PC-3 (cell line): ENCODE measurements around the gene LRRC47. TPM values are rescaled to one million over a fixed set of nuclear protein-coding genes. Genes with fewer than 3 reads are reported as not detected.

ENCODE experiments used
- ATAC-seq: fragments of 200-7000 bp; cut with Tn5 transposase; 2 replicates; pipeline ENCODE4 v1.9.1; 2020; ENCODE audit warnings: mild to moderate bottlenecking, moderate library complexity
- BruUV-seq: library from RNA; stranded (reverse); fragments of 400-500 nt; replicated peaks from 2 replicates; lab custom pipeline; 2021; lab: Mats Ljungman, UMichigan
- CTCF ChIA-PET: fragments of 300-600 bp; sonication (Branson Sonifier 250); formaldehyde crosslinking; loops from one replicate; lab custom pipeline; 2022; ENCODE audit warnings: antibody characterized with exemption; lab: Charles Lee
- POLR2A ChIA-PET: fragments of 300-600 bp; sonication (Branson Sonifier 250); formaldehyde crosslinking; loops from one replicate; lab custom pipeline; 2022; ENCODE audit warnings: antibody characterized with exemption; ENCODE audit not compliant: unreplicated experiment; lab: Charles Lee
- DNase-seq: peaks from one replicate; pipeline ENCODE4 v3.0.0-alpha.2; 2015
- H2AFZ ChIP-seq: fragments of 300-600 bp; sonication (generic); 2 replicates; pipeline ENCODE4 v1.6.0; 2016; ENCODE audit warnings: antibody characterized with exemption, low read length
- H3F3A ChIP-seq: fragments of 300-600 bp; sonication (generic); one replicate; pipeline ENCODE4 v1.6.0; 2017; ENCODE audit warnings: antibody characterized with exemption, low read length, control low read depth, mild to moderate bottlenecking; ENCODE audit not compliant: unreplicated experiment
- H3K27ac ChIP-seq: fragments of 300-600 bp; sonication (generic); 2 replicates; pipeline ENCODE4 v1.5.1; 2016; ENCODE audit warnings: mild to moderate bottlenecking, low read length
- H3K27me3 ChIP-seq: fragments of 300-600 bp; sonication (generic); 2 replicates; pipeline ENCODE4 v1.6.1; 2016; ENCODE audit warnings: low read length, mixed read lengths
- H3K36me3 ChIP-seq: fragments of 300-600 bp; sonication (generic); 2 replicates; pipeline ENCODE4 v1.6.1; 2016; ENCODE audit warnings: low read depth, mixed run types, low read length, mixed read lengths
- H3K4me1 ChIP-seq: fragments of 300-600 bp; sonication (generic); 2 replicates; pipeline ENCODE4 v1.5.1; 2016; ENCODE audit warnings: low read length; ENCODE audit not compliant: insufficient read depth
- H3K4me2 ChIP-seq: fragments of 300-600 bp; sonication (generic); 2 replicates; pipeline ENCODE4 v1.6.0; 2016; ENCODE audit warnings: low read length
- H3K4me3 ChIP-seq: fragments of 300-600 bp; sonication (generic); 2 replicates; pipeline ENCODE4 v1.5.1; 2016; ENCODE audit warnings: mild to moderate bottlenecking, low read length, mixed read lengths
- H3K79me2 ChIP-seq: fragments of 300-600 bp; sonication (generic); 2 replicates; pipeline ENCODE4 v1.6.1; 2017; ENCODE audit warnings: low read length, mixed read lengths
- H3K9ac ChIP-seq: fragments of 300-600 bp; sonication (generic); 2 replicates; pipeline ENCODE4 v1.6.0; 2016; ENCODE audit warnings: mild to moderate bottlenecking, low read length
- H3K9me2 ChIP-seq: fragments of 300-600 bp; sonication (generic); replicated peaks from 2 replicates; pipeline ENCODE4 v1.6.1; 2016; ENCODE audit warnings: mixed run types, low read length, mixed read lengths
- H3K9me3 ChIP-seq: fragments of 300-600 bp; sonication (generic); 2 replicates; pipeline ENCODE4 v1.6.1; 2016; ENCODE audit warnings: low read length, mixed read lengths
- H4K20me1 ChIP-seq: fragments of 300-600 bp; sonication (generic); 2 replicates; pipeline ENCODE4 v1.6.1; 2016; ENCODE audit warnings: low read length, mixed read lengths
- EZH2 ChIP-seq: fragments of 300-600 bp; sonication (generic); IDR thresholded peaks from one replicate; pipeline ENCODE4 v1.6.1; 2017; ENCODE audit warnings: antibody characterized with exemption, mild to moderate bottlenecking, low read length; ENCODE audit not compliant: unreplicated experiment
- EZH2phosphoT487 ChIP-seq: fragments of 300-600 bp; sonication (generic); IDR thresholded peaks from 2 replicates; pipeline ENCODE4 v1.6.1; 2018; ENCODE audit warnings: mild to moderate bottlenecking, antibody characterized with exemption, low read length, borderline replicate concordance
- intact Hi-C: fragments of 100-400 bp; cut with micrococcal nuclease; formaldehyde crosslinking; loops from 2 replicates; pipeline ENCODE4 v1.9.0; 2023
- total RNA-seq: library from RNA; depleted of rRNA; stranded (reverse); fragments of >200 nt; gene quantifications from 2 replicates; pipeline ENCODE4 v1.2.3, GENCODE V29; 2014; rRNA removed
- TF ChIP-seq, protein P1 (sequence below): fragments of 300-600 bp; sonication (generic); conservative IDR thresholded peaks from 2 replicates; pipeline ENCODE4 v1.5.1; 2017; ENCODE audit warnings: antibody characterized with exemption, low read depth, mild to moderate bottlenecking, low read length

The LRRC47 gene
- total RNA-seq, 1 experiment from 2014 or later, result 77.4 TPM

DNA sequence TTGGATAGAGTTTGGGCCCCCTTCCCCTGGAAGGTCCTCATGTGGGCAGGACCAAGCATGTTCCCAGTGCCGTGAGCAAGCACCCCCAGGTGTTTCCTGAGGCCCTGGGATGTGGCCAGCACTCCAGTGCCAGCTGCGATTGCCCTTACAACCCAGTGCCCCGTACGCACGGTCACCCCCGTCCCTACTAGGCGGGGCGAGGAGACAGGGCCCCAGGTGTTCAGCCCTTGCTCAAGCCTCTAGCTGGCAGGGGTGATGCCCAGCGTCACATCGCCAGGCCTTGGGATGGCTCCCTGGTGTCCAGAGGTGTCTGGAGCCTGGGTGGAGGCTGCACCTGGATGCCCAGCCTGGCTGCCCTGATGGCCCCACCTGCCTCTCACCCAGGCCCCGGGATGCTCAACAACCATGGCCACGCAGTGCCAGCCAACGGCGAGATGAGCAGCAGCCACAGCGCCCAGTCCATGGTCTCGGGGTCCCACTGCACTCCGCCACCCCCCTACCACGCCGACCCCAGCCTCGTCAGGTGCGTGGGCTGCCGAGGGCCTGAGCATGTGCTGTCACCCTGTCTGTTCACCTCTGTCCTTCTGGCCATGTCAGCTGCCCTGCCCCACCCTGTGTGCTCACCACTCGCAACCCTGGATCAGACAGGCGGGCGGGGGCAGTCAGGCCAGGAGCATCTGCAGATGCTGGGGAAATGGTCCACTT lies 65.6 kb downstream of the LRRC47 start:
- no peak for TF ChIP-seq EZH2phosphoT487
- TF ChIP-seq EZH2, result no peak
- TF ChIP-seq, protein P1, sequence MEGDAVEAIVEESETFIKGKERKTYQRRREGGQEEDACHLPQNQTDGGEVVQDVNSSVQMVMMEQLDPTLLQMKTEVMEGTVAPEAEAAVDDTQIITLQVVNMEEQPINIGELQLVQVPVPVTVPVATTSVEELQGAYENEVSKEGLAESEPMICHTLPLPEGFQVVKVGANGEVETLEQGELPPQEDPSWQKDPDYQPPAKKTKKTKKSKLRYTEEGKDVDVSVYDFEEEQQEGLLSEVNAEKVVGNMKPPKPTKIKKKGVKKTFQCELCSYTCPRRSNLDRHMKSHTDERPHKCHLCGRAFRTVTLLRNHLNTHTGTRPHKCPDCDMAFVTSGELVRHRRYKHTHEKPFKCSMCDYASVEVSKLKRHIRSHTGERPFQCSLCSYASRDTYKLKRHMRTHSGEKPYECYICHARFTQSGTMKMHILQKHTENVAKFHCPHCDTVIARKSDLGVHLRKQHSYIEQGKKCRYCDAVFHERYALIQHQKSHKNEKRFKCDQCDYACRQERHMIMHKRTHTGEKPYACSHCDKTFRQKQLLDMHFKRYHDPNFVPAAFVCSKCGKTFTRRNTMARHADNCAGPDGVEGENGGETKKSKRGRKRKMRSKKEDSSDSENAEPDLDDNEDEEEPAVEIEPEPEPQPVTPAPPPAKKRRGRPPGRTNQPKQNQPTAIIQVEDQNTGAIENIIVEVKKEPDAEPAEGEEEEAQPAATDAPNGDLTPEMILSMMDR, result no peak
- H3K27ac ChIP-seq, result no peak overlapping the region
- H3K9me3 ChIP-seq, result no peaks in the 10 kb centered on the region
- no peaks in the 10 kb centered on the region for H3F3A ChIP-seq
- intact Hi-C loops, result no loop called here
- no peaks in the 10 kb centered on the region for H3K9me2 ChIP-seq
- CTCF ChIA-PET, result interaction anchor here (0.9 kb wide), 1 partner anchor 278 kb away, joined by 3 read pairs; no protein-coding TSS in a partner anchor
- H3K27me3 ChIP-seq, result peaks cover 6% of the 10 kb centered on the region; the same call in 1 of the 2 replicates
- no peak overlapping the region for H3K4me3 ChIP-seq
- H4K20me1 ChIP-seq, result no peaks in the 10 kb centered on the region
- H3K36me3 ChIP-seq, result no peaks in the 10 kb centered on the region
- no peak overlapping the region for H2AFZ ChIP-seq
- POLR2A ChIA-PET, result no interaction called here
- H3K4me2 ChIP-seq, result no peak overlapping the region
- H3K4me1 ChIP-seq, result no peaks in the 10 kb centered on the region
- no peaks in the 10 kb centered on the region for H3K79me2 ChIP-seq
- no peak overlapping the region for H3K9ac ChIP-seq
- DNase-seq, result no peak
- ATAC-seq, result no peak; the same call in 1 of the 2 replicates
- BruUV-seq, result no TSS peak

DNA sequence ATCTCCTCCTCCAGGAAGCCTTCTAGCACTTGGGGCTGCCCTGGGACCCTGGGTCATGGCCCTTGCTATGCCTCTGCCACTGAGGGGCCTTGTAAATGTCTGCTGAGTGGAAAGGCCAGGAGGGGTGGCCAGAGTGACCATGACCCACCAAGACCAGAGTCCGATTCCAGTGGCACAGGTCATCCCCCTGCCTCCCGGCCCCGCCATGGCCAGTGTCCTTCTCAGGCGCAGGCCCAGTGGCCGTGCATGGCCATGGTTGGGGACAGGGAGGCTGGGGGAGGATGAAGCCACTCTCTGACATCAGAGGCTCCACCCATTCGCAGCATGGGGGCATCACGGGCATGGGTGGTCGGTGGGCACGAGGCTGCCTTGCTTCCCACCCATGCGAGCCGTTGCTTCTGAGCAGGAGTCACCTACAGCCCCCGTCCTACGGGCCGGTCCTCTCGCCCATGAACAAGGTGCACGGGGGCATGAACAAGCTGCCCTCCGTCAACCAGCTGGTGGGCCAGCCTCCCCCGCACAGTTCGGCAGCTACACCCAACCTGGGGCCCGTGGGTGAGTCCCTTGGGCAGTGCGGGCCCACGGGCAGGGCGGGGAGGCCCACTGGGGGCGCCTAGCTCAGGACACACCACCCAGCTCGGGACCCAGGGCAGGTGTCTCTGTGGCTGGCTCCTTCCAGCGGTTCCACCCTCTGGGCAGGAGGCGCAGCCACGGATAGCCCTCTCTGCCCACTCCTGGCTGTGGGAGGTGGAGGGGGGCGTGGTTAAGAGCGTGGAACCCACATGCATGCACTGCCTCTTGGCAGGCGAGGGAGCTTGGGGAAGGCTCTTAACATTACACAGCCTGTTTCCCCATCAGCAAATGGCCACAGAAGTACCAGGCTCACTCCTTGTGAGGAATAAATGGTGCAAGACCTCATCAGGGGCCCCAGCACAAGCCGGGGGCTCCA lies 66.4 kb downstream of the LRRC47 start:
- DNase-seq (no peak), ATAC-seq (no peak; the same call in 1 of the 2 replicates)
- Histone ChIP-seq H3K27ac (no peak overlapping the region), H4K20me1 (no peaks in the 10 kb centered on the region), H3K4me1 (no peaks in the 10 kb centered on the region), H3K4me3 (no peak overlapping the region), H3K79me2 (no peaks in the 10 kb centered on the region), H3K9ac (no peak overlapping the region), H3K9me3 (no peaks in the 10 kb centered on the region), H3K9me2 (no peaks in the 10 kb centered on the region), H3K4me2 (no peak overlapping the region), H3K27me3 (peaks cover 6% of the 10 kb centered on the region; the same call in 1 of the 2 replicates), H2AFZ (no peak overlapping the region), H3K36me3 (no peaks in the 10 kb centered on the region), H3F3A (no peaks in the 10 kb centered on the region)
- intact Hi-C loops, result no loop called here
- ChIA-PET POLR2A (no interaction called here), CTCF (interaction anchor here (0.9 kb wide), 1 partner anchor 277 kb away, joined by 3 read pairs; no protein-coding TSS in a partner anchor)
- BruUV-seq, result no TSS peak
- TF ChIP-seq, protein P1, result no peak
- TF ChIP-seq EZH2phosphoT487 (no peak), EZH2 (no peak)

Other genes starting within 250 kb of the LRRC47 start
- gene MEGF6, start 185.0 kb downstream of the LRRC47 start, total RNA-seq, result 32.5 and 40.1 TPM in 2 replicates
- gene TPRG1L, start 171.5 kb downstream of the LRRC47 start, total RNA-seq, result 32.0 and 44.5 TPM in 2 replicates
- gene WRAP73, start 146.4 kb downstream of the LRRC47 start, total RNA-seq, result 57.2 and 67.8 TPM in 2 replicates
- 2.5 and 2.6 TPM in 2 replicates for gene TP73, start 144.0 kb downstream of the LRRC47 start, total RNA-seq
- gene CCDC27, start 44.0 kb downstream of the LRRC47 start, total RNA-seq, result not detected in 2 replicates
- 10.8 and 14.3 TPM in 2 replicates for gene SMIM1, start 23.7 kb downstream of the LRRC47 start, total RNA-seq
- 60.9 and 64.1 TPM in 2 replicates for gene CEP104, start 60.7 kb upstream of the LRRC47 start, total RNA-seq
- gene DFFB, start 61.0 kb upstream of the LRRC47 start, total RNA-seq, result 17.1 and 19.6 TPM in 2 replicates
- 64.2 and 70.9 TPM in 2 replicates for gene C1orf174, start 103.8 kb upstream of the LRRC47 start, total RNA-seq